ENCODE results near the gene LYSMD3. TPM values are rescaled to one million over a fixed set of nuclear protein-coding genes. Genes with fewer than 3 reads are reported as not detected.

LYSMD3 gene
- total and polyA plus RNA-seq, 9 of the 15 experiments (the other 6 are each of a cell fraction or from before 2014, with no cell fraction given), result 9.5 to 42.3 (median 20.7) TPM

DNA sequence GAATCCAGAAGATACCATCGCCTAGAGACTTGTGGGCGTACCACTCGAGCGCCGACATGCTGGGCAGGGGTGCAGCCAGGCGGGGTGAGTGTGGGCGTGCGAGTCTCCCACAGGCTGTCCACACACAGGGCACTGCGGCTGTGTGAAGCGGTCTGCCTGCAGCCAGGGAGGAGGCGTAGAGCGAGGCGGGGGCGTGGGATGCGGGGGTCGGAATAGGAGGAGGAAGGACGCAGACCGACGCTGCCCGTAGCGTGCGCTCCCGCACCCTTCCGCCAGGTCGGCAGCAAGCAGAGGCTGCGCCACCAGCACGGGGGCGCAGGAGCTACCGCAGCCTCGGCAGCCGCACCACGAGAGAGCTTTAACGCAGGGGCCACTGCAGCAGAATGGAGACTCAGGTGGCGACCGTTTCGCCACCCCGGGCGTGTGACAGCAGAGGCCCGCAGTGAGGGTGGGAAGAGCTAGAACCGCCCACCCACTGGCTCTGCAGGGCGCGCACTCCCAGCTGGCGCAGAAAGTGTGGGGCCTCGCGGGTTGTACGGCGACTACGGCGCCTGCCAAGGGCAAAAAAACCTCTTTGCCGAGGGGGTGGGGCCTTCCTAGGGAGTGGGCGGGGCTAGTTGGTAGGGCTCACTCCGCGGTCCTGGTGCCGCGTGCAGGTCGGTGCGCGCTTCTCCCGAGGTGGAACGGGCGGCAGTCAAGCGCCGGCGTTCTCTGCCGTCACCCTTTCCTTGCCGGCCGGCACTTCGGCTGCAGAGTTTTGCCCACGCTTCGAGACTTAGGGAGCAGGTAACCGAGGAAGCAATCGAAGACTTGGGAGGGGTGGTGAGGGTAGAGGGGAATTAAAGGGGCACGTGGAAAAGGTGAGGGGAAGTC lies 54.9 kb downstream of the LYSMD3 start, which contains the start of the genes MBLAC2 and POLR3G (continued):
- TF ChIP-seq HINFP (tag; conservative IDR thresholded peaks at IDR 0.05; ENCODE audit: low read depth), result no peak
- TF ChIP-seq MTF1 (CRISPR knock-in tag; IDR thresholded peaks at IDR 0.05; ENCODE audit: borderline replicate concordance), result no peak
- TF ChIP-seq ZNF134 (CRISPR knock-in tag; conservative IDR thresholded peaks at IDR 0.05), result no peak
- TF ChIP-seq ASH1L (IDR thresholded peaks at IDR 0.05; ENCODE audit: borderline replicate concordance, low read depth, partially characterized antibody), result no peak
- no peak for TF ChIP-seq ZNF184 (CRISPR knock-in tag; IDR thresholded peaks at IDR 0.05)
- TF ChIP-seq TSC22D4 (tag; IDR thresholded peaks at IDR 0.05), result no peak
- TF ChIP-seq RBBP5 (IDR thresholded peaks at IDR 0.05; ENCODE audit: borderline replicate concordance, insufficient read depth, low read length, poor library complexity, severe bottlenecking), result peak; percentile 96
- TF ChIP-seq HDAC1 (IDR thresholded peaks at IDR 0.05), result peak in 1 of 2 experiments; percentile 67; a peak in 2 of 4 replicates
- peak; percentile 85 to 91 for TF ChIP-seq MAZ (CRISPR knock-in tag; conservative IDR thresholded peaks at IDR 0.05 in 1 of 2, IDR thresholded peaks at IDR 0.05 in 1 of 2)
- TF ChIP-seq GTF2A2 (tag; IDR thresholded peaks at IDR 0.05), result no peak
- TF ChIP-seq, protein P1, sequence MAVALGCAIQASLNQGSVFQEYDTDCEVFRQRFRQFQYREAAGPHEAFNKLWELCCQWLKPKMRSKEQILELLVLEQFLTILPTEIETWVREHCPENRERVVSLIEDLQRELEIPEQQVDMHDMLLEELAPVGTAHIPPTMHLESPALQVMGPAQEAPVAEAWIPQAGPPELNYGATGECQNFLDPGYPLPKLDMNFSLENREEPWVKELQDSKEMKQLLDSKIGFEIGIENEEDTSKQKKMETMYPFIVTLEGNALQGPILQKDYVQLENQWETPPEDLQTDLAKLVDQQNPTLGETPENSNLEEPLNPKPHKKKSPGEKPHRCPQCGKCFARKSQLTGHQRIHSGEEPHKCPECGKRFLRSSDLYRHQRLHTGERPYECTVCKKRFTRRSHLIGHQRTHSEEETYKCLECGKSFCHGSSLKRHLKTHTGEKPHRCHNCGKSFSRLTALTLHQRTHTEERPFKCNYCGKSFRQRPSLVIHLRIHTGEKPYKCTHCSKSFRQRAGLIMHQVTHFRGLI (CRISPR knock-in tag; IDR thresholded peaks at IDR 0.05), result no peak
- TF ChIP-seq NFRKB (IDR thresholded peaks at IDR 0.05; ENCODE audit: low read depth), result peak; percentile 61
- TF ChIP-seq L3MBTL2 (IDR thresholded peaks at IDR 0.05), result peak; percentile 93
- no peak for TF ChIP-seq RBM17 (IDR thresholded peaks at IDR 0.05; ENCODE audit: borderline replicate concordance, low read depth, low read length)
- TF ChIP-seq PCBP1 (IDR thresholded peaks at IDR 0.05; ENCODE audit: low read depth, low read length, poor library complexity, severe bottlenecking), result peak; percentile 18
- no peak for TF ChIP-seq ARID3B (CRISPR knock-in tag; IDR thresholded peaks at IDR 0.05; ENCODE audit: borderline replicate concordance)
- TF ChIP-seq, protein P2, sequence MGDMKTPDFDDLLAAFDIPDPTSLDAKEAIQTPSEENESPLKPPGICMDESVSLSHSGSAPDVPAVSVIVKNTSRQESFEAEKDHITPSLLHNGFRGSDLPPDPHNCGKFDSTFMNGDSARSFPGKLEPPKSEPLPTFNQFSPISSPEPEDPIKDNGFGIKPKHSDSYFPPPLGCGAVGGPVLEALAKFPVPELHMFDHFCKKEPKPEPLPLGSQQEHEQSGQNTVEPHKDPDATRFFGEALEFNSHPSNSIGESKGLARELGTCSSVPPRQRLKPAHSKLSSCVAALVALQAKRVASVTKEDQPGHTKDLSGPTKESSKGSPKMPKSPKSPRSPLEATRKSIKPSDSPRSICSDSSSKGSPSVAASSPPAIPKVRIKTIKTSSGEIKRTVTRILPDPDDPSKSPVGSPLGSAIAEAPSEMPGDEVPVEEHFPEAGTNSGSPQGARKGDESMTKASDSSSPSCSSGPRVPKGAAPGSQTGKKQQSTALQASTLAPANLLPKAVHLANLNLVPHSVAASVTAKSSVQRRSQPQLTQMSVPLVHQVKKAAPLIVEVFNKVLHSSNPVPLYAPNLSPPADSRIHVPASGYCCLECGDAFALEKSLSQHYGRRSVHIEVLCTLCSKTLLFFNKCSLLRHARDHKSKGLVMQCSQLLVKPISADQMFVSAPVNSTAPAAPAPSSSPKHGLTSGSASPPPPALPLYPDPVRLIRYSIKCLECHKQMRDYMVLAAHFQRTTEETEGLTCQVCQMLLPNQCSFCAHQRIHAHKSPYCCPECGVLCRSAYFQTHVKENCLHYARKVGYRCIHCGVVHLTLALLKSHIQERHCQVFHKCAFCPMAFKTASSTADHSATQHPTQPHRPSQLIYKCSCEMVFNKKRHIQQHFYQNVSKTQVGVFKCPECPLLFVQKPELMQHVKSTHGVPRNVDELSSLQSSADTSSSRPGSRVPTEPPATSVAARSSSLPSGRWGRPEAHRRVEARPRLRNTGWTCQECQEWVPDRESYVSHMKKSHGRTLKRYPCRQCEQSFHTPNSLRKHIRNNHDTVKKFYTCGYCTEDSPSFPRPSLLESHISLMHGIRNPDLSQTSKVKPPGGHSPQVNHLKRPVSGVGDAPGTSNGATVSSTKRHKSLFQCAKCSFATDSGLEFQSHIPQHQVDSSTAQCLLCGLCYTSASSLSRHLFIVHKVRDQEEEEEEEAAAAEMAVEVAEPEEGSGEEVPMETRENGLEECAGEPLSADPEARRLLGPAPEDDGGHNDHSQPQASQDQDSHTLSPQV (IDR thresholded peaks at IDR 0.05), result peak; percentile 18

Data from K562 (cell line).